Lower leg skin (tissue), 3 donors: ENCODE results near the gene EXTL1.

Experiments used
- CTCF ChIP-seq, 3 donors: fragments of 450-650 bp; IDR thresholded peaks; one replicate each; pipeline ENCODE4 v1.5.1; 2016; ENCODE audit warnings: antibody characterized with exemption in 3 of 3, mild to moderate bottlenecking in 3 of 3, moderate library complexity in 2 of 3
- POLR2A ChIP-seq, 2 donors: fragments of 450-650 bp; IDR thresholded peaks; one replicate each; pipeline ENCODE4 v1.6.1; 2016 to 2017; ENCODE audit warnings: antibody characterized with exemption in 2 of 2, mild to moderate bottlenecking in 1 of 2, moderate library complexity in 1 of 2

DNA sequence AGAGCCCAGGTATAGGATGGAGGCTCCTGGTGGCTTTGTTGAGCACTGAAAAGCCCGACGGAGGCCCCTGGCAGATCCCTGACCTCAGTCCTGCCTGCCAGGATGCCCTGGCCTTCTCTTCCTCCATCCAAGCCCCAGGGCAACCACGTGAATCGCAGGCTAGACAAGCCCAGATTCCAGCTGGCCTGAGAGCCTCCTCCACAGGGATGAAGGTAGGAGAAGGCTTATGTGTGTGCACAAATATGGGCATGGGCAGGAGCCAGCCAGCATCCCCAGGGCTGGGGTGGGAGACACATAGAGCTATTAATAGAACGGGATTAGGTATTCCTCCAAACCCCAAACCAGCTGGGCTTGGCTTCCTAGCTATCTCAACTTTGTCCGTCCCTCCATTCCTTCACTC, 4.0 kb upstream of the EXTL1 start:
- TF ChIP-seq CTCF (IDR thresholded peaks at IDR 0.05) (no peak), POLR2A (IDR thresholded peaks at IDR 0.05) (no peak)
